ENCODE data around the gene CCDC87.

- TF ChIP-seq EZH2phosphoT487 (IDR thresholded peaks at IDR 0.05; ENCODE audit: insufficient read depth, low read depth) (no peak), EZH2 (IDR thresholded peaks at IDR 0.05; ENCODE audit: insufficient read depth, poor library complexity, severe bottlenecking) (no peak)
Measured at GRCh38 chr11:66600219-66600618, 7.4 kb upstream of the CCDC87 start.
